HG02938 (cell line): Measurements from ENCODE around the gene PRRG4.
"Not testable (repeated sequence)": the region's sequence is repeated elsewhere in the genome, so short reads cannot be mapped to it uniquely, and the experiment has no call there.

ENCODE experiments used
- ATAC-seq: cut with Tn5 transposase; IDR thresholded peaks from one replicate; pipeline ENCODE4 v1.9.1; 2021; ENCODE audit warnings: mild to moderate bottlenecking, moderate library complexity; ENCODE audit not compliant: unreplicated experiment

Gene PRRG4

GRCh38 chr11:32884770-32885384, 55.1 kb downstream of the PRRG4 start:
- ATAC-seq = no peak

- ATAC-seq = no peak
Measured at GRCh38 chr11:32885556-32885955, 55.8 kb downstream of the PRRG4 start.

- ATAC-seq = no peak
Measured at GRCh38 chr11:32886180-32886579, 56.5 kb downstream of the PRRG4 start.

GRCh38 chr11:32887707-32888383, 58.1 kb downstream of the PRRG4 start:
- not testable (repeated sequence) for ATAC-seq

GRCh38 chr11:32888384-32888710, 58.6 kb downstream of the PRRG4 start:
- ATAC-seq = not testable (repeated sequence)

- ATAC-seq = no peak
Measured at GRCh38 chr11:32888805-32889204, 59.1 kb downstream of the PRRG4 start.

GRCh38 chr11:32890843-32891656, 61.3 kb downstream of the PRRG4 start:
- no peak for ATAC-seq

GRCh38 chr11:32891657-32892354, 62.1 kb downstream of the PRRG4 start:
- ATAC-seq = no peak

GRCh38 chr11:32892355-32893092, 62.8 kb downstream of the PRRG4 start, which contains the start of gene QSER1:
TSS of gene QSER1 (plus strand) at chr11:32892811. CDS start at chr11:32893126, 315 bp downstream.
- peak; percentile 51 for ATAC-seq

- no peak for ATAC-seq
Measured at GRCh38 chr11:32893093-32893342, 63.3 kb downstream of the PRRG4 start.

GRCh38 chr11:32893343-32894148, 63.8 kb downstream of the PRRG4 start:
- ATAC-seq = peak; percentile 29

GRCh38 chr11:32894149-32894827, 64.6 kb downstream of the PRRG4 start:
- ATAC-seq = no peak

GRCh38 chr11:32894921-32895320, 65.2 kb downstream of the PRRG4 start:
- ATAC-seq = no peak

- ATAC-seq = no peak
Measured at GRCh38 chr11:32895471-32895870, 65.7 kb downstream of the PRRG4 start.

- no peak for ATAC-seq
Measured at GRCh38 chr11:32897103-32897502, 67.4 kb downstream of the PRRG4 start.

- ATAC-seq = no peak
Measured at GRCh38 chr11:32899438-32899837, 69.7 kb downstream of the PRRG4 start.

- ATAC-seq = no peak
Measured at GRCh38 chr11:32902089-32902665, 72.5 kb downstream of the PRRG4 start.

- no peak for ATAC-seq
Measured at GRCh38 chr11:32905028-32905667, 75.4 kb downstream of the PRRG4 start.
